ENCODE results near the gene KIR2DL4.
"Not testable (repeated sequence)": the region's sequence is repeated elsewhere in the genome, so short reads cannot be mapped to it uniquely, and the experiment has no call there.

Gene KIR2DL4

GRCh38 chr19:54803410-54803809 is at the start of gene KIR2DL4:
TSS of gene KIR2DL4 (plus strand) at chr19:54803610. CDS start at chr19:54803652, 42 bp downstream.
- in situ Hi-C loops (cut with MboI; ENCODE audit: low sequenced_read_pairs), result no loop called here

GRCh38 chr19:54756204-54757110 is 47.0 kb upstream of the KIR2DL4 start:
- in situ Hi-C loops (cut with MboI; ENCODE audit: low sequenced_read_pairs), result not testable (repeated sequence)

- in situ Hi-C loops (cut with MboI; ENCODE audit: low sequenced_read_pairs), result not testable (repeated sequence)
Measured at GRCh38 chr19:54758577-54758976, 44.8 kb upstream of the KIR2DL4 start.

GRCh38 chr19:54764219-54764618 is 39.2 kb upstream of the KIR2DL4 start:
- in situ Hi-C loops (cut with MboI; ENCODE audit: low sequenced_read_pairs), result not testable (repeated sequence)

- in situ Hi-C loops (cut with MboI; ENCODE audit: low sequenced_read_pairs), result not testable (repeated sequence)
Measured at GRCh38 chr19:54766464-54766863, 36.9 kb upstream of the KIR2DL4 start.

GRCh38 chr19:54769646-54770045 is 33.8 kb upstream of the KIR2DL4 start, which contains the start of gene KIR2DL1:
TSS of gene KIR2DL1 (plus strand) at chr19:54769793. CDS start at chr19:54769851, 58 bp downstream.
- in situ Hi-C loops (cut with MboI; ENCODE audit: low sequenced_read_pairs), result not testable (repeated sequence)

- in situ Hi-C loops (cut with MboI; ENCODE audit: low sequenced_read_pairs), result not testable (repeated sequence)
Measured at GRCh38 chr19:54770511-54770910, 32.9 kb upstream of the KIR2DL4 start.

- in situ Hi-C loops (cut with MboI; ENCODE audit: low sequenced_read_pairs), result not testable (repeated sequence)
Measured at GRCh38 chr19:54771018-54771960, 32.1 kb upstream of the KIR2DL4 start.

GRCh38 chr19:54772666-54773065 is 30.7 kb upstream of the KIR2DL4 start:
- in situ Hi-C loops (cut with MboI; ENCODE audit: low sequenced_read_pairs), result not testable (repeated sequence)

GRCh38 chr19:54775095-54775815 is 28.2 kb upstream of the KIR2DL4 start:
- in situ Hi-C loops (cut with MboI; ENCODE audit: low sequenced_read_pairs), result not testable (repeated sequence)

GRCh38 chr19:54775830-54776229 is 27.6 kb upstream of the KIR2DL4 start:
- in situ Hi-C loops (cut with MboI; ENCODE audit: low sequenced_read_pairs), result not testable (repeated sequence)

GRCh38 chr19:54777851-54778250 is 25.6 kb upstream of the KIR2DL4 start:
- in situ Hi-C loops (cut with MboI; ENCODE audit: low sequenced_read_pairs), result not testable (repeated sequence)

- in situ Hi-C loops (cut with MboI; ENCODE audit: low sequenced_read_pairs), result not testable (repeated sequence)
Measured at GRCh38 chr19:54778896-54779295, 24.5 kb upstream of the KIR2DL4 start.

- in situ Hi-C loops (cut with MboI; ENCODE audit: low sequenced_read_pairs), result not testable (repeated sequence)
Measured at GRCh38 chr19:54782916-54783315, 20.5 kb upstream of the KIR2DL4 start.

- in situ Hi-C loops (cut with MboI; ENCODE audit: low sequenced_read_pairs), result not testable (repeated sequence)
Measured at GRCh38 chr19:54786091-54786723, 17.2 kb upstream of the KIR2DL4 start.

- in situ Hi-C loops (cut with MboI; ENCODE audit: low sequenced_read_pairs), result not testable (repeated sequence)
Measured at GRCh38 chr19:54788154-54788553, 15.3 kb upstream of the KIR2DL4 start.

- in situ Hi-C loops (cut with MboI; ENCODE audit: low sequenced_read_pairs), result no loop called here
Measured at GRCh38 chr19:54790711-54791110, 12.7 kb upstream of the KIR2DL4 start.

GRCh38 chr19:54791476-54791875 is 11.9 kb upstream of the KIR2DL4 start:
- in situ Hi-C loops (cut with MboI; ENCODE audit: low sequenced_read_pairs), result no loop called here

- in situ Hi-C loops (cut with MboI; ENCODE audit: low sequenced_read_pairs), result no loop called here
Measured at GRCh38 chr19:54792814-54793213, 10.6 kb upstream of the KIR2DL4 start.

GRCh38 chr19:54795758-54796157 is 7.7 kb upstream of the KIR2DL4 start:
- in situ Hi-C loops (cut with MboI; ENCODE audit: low sequenced_read_pairs), result no loop called here
